ENCODE data around the gene SPATA12.

SPATA12 gene

DNA sequence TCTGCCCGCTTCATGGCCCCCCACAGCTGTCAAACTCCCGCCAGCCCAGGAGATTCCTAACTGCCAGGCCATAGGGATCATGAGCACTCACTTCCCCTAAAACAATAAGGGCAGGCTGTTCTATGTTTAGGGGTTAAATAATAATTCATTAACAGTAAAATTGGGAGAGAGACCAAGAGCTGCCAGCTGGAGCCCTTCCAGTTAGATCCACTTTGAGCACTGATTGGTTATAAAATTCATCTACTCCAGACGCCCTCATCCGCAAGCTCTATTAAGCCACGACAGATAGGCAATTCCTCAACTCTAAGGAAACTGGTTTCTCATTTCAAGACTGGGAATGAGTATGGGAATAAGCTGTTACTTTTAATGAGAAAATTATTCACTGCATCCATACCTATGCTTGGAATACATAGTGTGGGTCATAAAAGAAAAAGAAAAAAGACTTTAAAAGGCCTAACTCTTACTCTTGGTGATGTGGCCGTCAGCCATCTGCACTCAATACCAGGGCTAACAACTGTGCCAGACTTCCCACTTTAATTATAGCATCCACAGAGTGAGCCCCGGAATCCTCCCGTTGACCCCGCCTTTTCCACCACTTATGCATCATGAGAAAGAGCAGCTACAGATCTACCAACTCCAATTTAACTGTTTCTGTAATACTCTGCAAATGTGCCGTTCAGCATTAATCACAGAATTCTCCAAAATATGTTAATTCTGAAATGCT is 60.1 kb downstream of the SPATA12 start:
- DNase-seq = no peak
